Type B pancreatic cell (in vitro differentiated cells): ENCODE data around the gene PDE3B. TPM values are rescaled to one million over a fixed set of nuclear protein-coding genes. Genes with fewer than 3 reads are reported as not detected.
"Not testable (repeated sequence)": the region's sequence is repeated elsewhere in the genome, so short reads cannot be mapped to it uniquely, and the experiment has no call there.

Experiments
- DNase-seq: peaks from one replicate; pipeline ENCODE4 v3.0.0; 2021; ENCODE audit warnings: mixed read lengths; ENCODE audit not compliant: unreplicated experiment; ENCODE audit errors: extremely low spot score
- H3K27ac Mint-ChIP-seq: 2 replicates; pipeline ENCODE4 v1.8.0; 2021; ENCODE audit warnings: mild to moderate bottlenecking, mixed read lengths
- H3K27me3 Mint-ChIP-seq: 2 replicates; pipeline ENCODE4 v1.8.0; 2021; ENCODE audit warnings: mixed read lengths
- H3K36me3 Mint-ChIP-seq: 2 replicates; pipeline ENCODE4 v1.8.0; 2021; ENCODE audit warnings: mixed read lengths
- H3K4me1 Mint-ChIP-seq: one replicate; pipeline ENCODE4 v1.8.0; 2021; ENCODE audit warnings: mixed read lengths; ENCODE audit not compliant: unreplicated experiment
- H3K4me3 Mint-ChIP-seq: 2 replicates; pipeline ENCODE4 v1.8.0; 2021; ENCODE audit warnings: mild to moderate bottlenecking, mixed read lengths
- H3K9me3 Mint-ChIP-seq: 2 replicates; pipeline ENCODE4 v1.8.0; 2021; ENCODE audit warnings: mixed read lengths
- total RNA-seq: library from RNA; stranded (reverse); gene quantifications from 2 replicates; pipeline ENCODE4 v1.2.1, GENCODE V29; 2021; ENCODE audit warnings: low replicate concordance
- TF ChIP-seq, protein P1 (sequence below): fragments of 200-600 bp; sonication (generic); conservative IDR thresholded peaks from 2 replicates; pipeline ENCODE4 v1.5.0; 2021; ENCODE audit warnings: antibody characterized with exemption, mild to moderate bottlenecking

Gene PDE3B
- total RNA-seq, 1 donor from 2014 or later: 16.6 TPM

DNA sequence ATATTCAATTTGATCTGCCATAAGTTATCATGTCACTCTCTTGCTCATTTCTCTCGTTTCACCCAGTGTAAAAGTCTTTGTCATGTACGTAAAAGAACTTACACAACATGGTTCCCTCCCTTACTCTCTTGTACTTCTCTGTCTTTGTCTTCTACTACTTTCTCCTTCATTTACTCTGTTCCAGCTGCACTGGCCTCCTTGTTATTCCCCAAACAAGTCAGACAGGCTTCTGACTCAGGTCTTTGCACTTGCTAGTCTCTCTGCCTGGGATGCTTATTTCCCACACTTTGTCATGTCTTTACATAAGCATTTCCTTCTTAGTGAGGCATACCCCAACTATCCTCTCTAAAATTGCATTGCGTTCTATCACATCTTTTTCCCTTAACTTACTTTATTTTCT, 131.1 kb downstream of the PDE3B start:
- Mint-ChIP-seq H3K27ac (peak overlapping the region; percentile 85), H3K9me3 (no peaks in the 10 kb centered on the region), H3K4me3 (peak overlapping the region; percentile 40), H3K36me3 (peaks cover 9% of the 10 kb centered on the region), H3K4me1 (no peaks in the 10 kb centered on the region), H3K27me3 (no peaks in the 10 kb centered on the region)
- DNase-seq: no peak
- TF ChIP-seq, protein P1, sequence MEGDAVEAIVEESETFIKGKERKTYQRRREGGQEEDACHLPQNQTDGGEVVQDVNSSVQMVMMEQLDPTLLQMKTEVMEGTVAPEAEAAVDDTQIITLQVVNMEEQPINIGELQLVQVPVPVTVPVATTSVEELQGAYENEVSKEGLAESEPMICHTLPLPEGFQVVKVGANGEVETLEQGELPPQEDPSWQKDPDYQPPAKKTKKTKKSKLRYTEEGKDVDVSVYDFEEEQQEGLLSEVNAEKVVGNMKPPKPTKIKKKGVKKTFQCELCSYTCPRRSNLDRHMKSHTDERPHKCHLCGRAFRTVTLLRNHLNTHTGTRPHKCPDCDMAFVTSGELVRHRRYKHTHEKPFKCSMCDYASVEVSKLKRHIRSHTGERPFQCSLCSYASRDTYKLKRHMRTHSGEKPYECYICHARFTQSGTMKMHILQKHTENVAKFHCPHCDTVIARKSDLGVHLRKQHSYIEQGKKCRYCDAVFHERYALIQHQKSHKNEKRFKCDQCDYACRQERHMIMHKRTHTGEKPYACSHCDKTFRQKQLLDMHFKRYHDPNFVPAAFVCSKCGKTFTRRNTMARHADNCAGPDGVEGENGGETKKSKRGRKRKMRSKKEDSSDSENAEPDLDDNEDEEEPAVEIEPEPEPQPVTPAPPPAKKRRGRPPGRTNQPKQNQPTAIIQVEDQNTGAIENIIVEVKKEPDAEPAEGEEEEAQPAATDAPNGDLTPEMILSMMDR: no peak

DNA sequence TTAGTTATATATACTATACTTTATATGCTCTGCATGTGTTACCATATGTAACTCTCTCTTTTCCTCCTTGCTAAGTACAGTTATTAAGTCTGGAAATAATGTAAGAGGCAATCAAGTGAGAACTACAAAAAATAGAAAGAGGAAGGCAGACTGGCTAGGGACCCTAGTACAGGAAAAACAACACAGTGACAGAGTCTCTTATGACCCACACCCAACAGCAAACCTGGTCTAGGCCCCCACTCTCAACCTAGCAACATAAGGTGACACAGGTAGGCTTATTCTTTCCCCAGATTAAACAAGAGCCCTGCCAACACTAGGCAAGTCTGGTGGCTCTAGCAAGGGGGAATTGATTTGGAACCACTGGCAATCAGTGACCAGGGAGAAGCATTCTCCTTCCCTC, 132.3 kb downstream of the PDE3B start:
- Mint-ChIP-seq H3K27ac (no peak overlapping the region), H3K27me3 (no peaks in the 10 kb centered on the region), H3K4me3 (no peak overlapping the region), H3K4me1 (no peaks in the 10 kb centered on the region), H3K36me3 (peaks cover 9% of the 10 kb centered on the region), H3K9me3 (no peaks in the 10 kb centered on the region)
- DNase-seq: no peak
- TF ChIP-seq, protein P1: no peak

DNA sequence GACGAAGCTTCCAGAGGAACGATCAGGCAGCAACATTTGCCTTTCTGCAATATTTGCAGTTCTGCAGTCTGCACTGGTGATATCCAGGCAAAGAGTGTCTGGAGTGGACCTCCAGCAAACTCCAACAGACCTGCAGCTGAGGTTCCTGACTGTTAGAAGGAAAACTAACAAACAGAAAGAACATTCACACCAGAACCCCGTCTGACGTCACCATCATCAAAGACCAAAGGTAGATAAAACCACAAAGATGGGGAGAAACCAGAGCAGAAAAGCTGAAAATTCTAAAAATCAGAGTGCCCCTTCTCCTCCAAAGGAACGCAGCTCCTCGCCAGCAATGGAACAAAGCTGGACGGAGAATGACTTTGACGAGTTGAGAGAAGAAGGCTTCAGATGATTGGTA, 134.9 kb downstream of the PDE3B start:
- H3K4me1 Mint-ChIP-seq, H3K9me3 Mint-ChIP-seq, DNase-seq, H3K27ac Mint-ChIP-seq, H3K4me3 Mint-ChIP-seq, H3K27me3 Mint-ChIP-seq, H3K36me3 Mint-ChIP-seq: not testable (repeated sequence)

DNA sequence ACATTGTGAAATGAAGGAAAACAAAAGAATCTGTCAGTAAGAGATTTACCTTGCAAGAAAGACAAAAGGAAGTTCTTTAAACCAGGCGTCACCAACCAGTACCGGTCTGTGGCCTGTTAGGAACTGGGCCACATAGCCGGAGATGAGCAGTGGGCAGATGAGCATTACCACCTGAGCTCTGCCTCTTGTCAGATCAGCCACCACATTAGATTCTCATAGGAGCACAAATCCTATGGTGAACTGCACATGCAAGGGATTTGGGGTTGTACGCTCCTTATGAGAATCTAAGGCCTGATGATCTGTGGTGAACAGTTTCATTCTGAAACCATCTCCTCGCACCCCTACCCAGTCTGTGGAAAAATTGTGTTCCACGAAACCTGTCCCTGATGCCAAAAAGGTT, 140.2 kb downstream of the PDE3B start:
- Mint-ChIP-seq H3K36me3 (no peaks in the 10 kb centered on the region), H3K4me1 (no peaks in the 10 kb centered on the region), H3K4me3 (no peak overlapping the region), H3K27me3 (no peaks in the 10 kb centered on the region), H3K9me3 (no peaks in the 10 kb centered on the region), H3K27ac (no peak overlapping the region)
- TF ChIP-seq, protein P1: no peak
- no peak for DNase-seq

DNA sequence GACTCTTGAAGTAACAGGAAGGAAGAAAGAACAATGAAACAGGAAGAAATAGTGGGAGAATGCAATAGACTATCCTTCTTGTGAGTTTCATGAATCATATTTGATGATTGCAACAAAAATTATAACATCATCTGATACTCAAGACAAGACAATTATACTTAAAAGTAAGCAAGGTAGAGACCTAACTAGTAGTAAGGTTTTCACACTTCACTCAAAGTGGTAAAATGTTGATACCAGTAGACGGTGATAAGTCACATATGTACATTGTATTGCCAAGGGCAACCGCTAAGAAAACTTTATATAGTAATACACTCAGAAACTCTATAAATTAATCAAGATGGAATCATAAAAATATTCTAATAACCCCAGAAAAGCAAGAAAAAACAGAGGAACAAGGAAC, 140.6 kb downstream of the PDE3B start:
- Mint-ChIP-seq H3K27me3 (no peaks in the 10 kb centered on the region), H3K27ac (no peak overlapping the region), H3K9me3 (no peaks in the 10 kb centered on the region), H3K4me1 (no peaks in the 10 kb centered on the region), H3K4me3 (no peak overlapping the region), H3K36me3 (no peaks in the 10 kb centered on the region)
- TF ChIP-seq, protein P1: no peak
- DNase-seq: no peak

DNA sequence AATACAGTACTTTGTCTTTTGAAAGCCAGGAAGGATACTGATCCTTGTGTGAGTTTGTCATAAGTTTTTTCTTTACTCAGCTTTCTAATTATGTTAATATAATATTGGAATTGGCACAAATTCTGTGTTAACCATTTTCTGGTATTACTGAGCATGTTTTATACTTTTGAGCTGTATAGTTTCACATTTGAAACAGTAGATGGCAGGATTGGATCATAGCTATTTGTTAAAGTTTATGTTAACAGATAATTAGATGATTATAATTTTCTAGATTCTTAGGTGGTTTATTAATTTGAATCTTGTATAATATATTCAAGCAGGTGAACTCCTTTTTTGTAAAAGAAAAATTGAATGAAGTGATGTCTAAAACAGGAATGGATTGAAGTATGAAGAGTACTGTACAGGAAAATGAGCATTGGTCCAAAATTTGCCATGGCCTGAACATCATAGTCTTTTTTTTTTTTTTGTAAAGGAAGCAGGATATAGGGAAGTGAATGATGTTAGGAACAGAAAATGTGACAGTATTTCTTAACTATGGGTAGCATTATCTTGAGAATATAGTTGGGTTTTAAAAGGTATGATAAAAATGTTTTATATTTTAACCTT, 146.4 kb downstream of the PDE3B start:
- Mint-ChIP-seq H3K9me3 (no peaks in the 10 kb centered on the region), H3K36me3 (no peaks in the 10 kb centered on the region), H3K4me3 (no peak overlapping the region), H3K27me3 (no peaks in the 10 kb centered on the region), H3K4me1 (no peaks in the 10 kb centered on the region), H3K27ac (no peak overlapping the region)
- no peak for DNase-seq
- TF ChIP-seq, protein P1: peak; percentile 63
